Loucy (cell line): ENCODE measurements around the gene KRT86.

ENCODE experiments used
- H2AFZ ChIP-seq: fragments of 200-600 bp; sonication (generic); 2 replicates; pipeline ENCODE4 v1.6.0; 2016; ENCODE audit warnings: antibody characterized with exemption, mild to moderate bottlenecking, low read length, moderate library complexity
- H3F3A ChIP-seq: fragments of 200-600 bp; 2 replicates; pipeline ENCODE4 v1.6.0; 2016; ENCODE audit warnings: antibody characterized with exemption, low read depth, mild to moderate bottlenecking
- H3K27me3 ChIP-seq: fragments of 200-600 bp; sonication (generic); 2 replicates; pipeline ENCODE4 v1.6.1; 2014; ENCODE audit warnings: low read length, mild to moderate bottlenecking; ENCODE audit not compliant: insufficient read depth, poor library complexity, severe bottlenecking
- H3K36me3 ChIP-seq: fragments of 200-600 bp; sonication (generic); 2 replicates; pipeline ENCODE4 v1.6.1; 2016; ENCODE audit warnings: low read length; ENCODE audit not compliant: insufficient read depth
- H3K4me1 ChIP-seq: fragments of 200-600 bp; sonication (generic); 2 replicates; pipeline ENCODE4 v1.5.1; 2014; ENCODE audit warnings: low read length, mild to moderate bottlenecking; ENCODE audit not compliant: insufficient read depth, poor library complexity, severe bottlenecking
- H3K4me2 ChIP-seq: fragments of 200-600 bp; sonication (generic); 2 replicates; pipeline ENCODE4 v1.6.0; 2014; ENCODE audit warnings: antibody characterized with exemption, low read length, low read depth, mild to moderate bottlenecking; ENCODE audit not compliant: poor library complexity, severe bottlenecking
- H3K4me3 ChIP-seq: fragments of 200-600 bp; sonication (generic); 2 replicates; pipeline ENCODE4 v1.5.1; 2014; ENCODE audit warnings: low read length, mild to moderate bottlenecking, mixed read lengths; ENCODE audit not compliant: poor library complexity, severe bottlenecking
- H3K79me2 ChIP-seq: fragments of 200-600 bp; sonication (generic); 2 replicates; pipeline ENCODE4 v1.6.1; 2014; ENCODE audit warnings: low read length; ENCODE audit not compliant: insufficient read depth
- H3K9ac ChIP-seq: fragments of 200-600 bp; sonication (generic); 2 replicates; pipeline ENCODE4 v1.6.0; 2014; ENCODE audit warnings: mild to moderate bottlenecking, low read depth, low read length, moderate library complexity; ENCODE audit not compliant: poor library complexity, severe bottlenecking
- H3K9me2 ChIP-seq: fragments of 200-600 bp; sonication (generic); replicated peaks from 2 replicates; pipeline ENCODE4 v1.6.1; 2016; ENCODE audit warnings: low read depth, low read length, mixed read lengths
- H3K9me3 ChIP-seq: fragments of 200-600 bp; sonication (generic); 2 replicates; pipeline ENCODE4 v1.6.1; 2014; ENCODE audit warnings: mild to moderate bottlenecking, antibody characterized with exemption, low read length, low read depth; ENCODE audit not compliant: insufficient read depth
- H4K20me1 ChIP-seq: fragments of 200-600 bp; sonication (generic); 2 replicates; pipeline ENCODE4 v1.6.0; 2014; ENCODE audit warnings: antibody characterized with exemption, low read length, mild to moderate bottlenecking; ENCODE audit not compliant: insufficient read depth, poor library complexity, severe bottlenecking
- CTCF ChIP-seq: fragments of 200-600 bp; sonication (generic); conservative IDR thresholded peaks from 2 replicates; pipeline ENCODE4 v1.5.1; 2014; ENCODE audit warnings: mild to moderate bottlenecking, antibody characterized with exemption, low read length
- EZH2phosphoT487 ChIP-seq: fragments of 200-600 bp; IDR thresholded peaks from 2 replicates; pipeline ENCODE4 v1.6.1; 2018; ENCODE audit warnings: antibody characterized with exemption, mild to moderate bottlenecking, moderate library complexity, borderline replicate concordance

Gene KRT86

GRCh38 chr12:52323416-52324152 is 49.1 kb downstream of the KRT86 start:
- Histone ChIP-seq H4K20me1 (no peaks in the 10 kb centered on the region), H3K36me3 (no peaks in the 10 kb centered on the region), H3K4me1 (peaks cover 4% of the 10 kb centered on the region), H3K9ac (no peak overlapping the region), H3K9me3 (no peaks in the 10 kb centered on the region), H3F3A (no peaks in the 10 kb centered on the region), H3K79me2 (no peaks in the 10 kb centered on the region), H3K9me2 (no peaks in the 10 kb centered on the region), H3K27me3 (no peaks in the 10 kb centered on the region), H3K4me2 (no peak overlapping the region), H3K4me3 (no peak overlapping the region), H2AFZ (no peak overlapping the region)
- no peak for TF ChIP-seq CTCF
- no peak for TF ChIP-seq EZH2phosphoT487

GRCh38 chr12:52324153-52324444 is 49.7 kb downstream of the KRT86 start:
- Histone ChIP-seq H3F3A (no peaks in the 10 kb centered on the region), H3K4me1 (no peaks in the 10 kb centered on the region), H3K9me2 (no peaks in the 10 kb centered on the region), H3K79me2 (no peaks in the 10 kb centered on the region), H3K4me2 (no peak overlapping the region), H3K9ac (no peak overlapping the region), H4K20me1 (no peaks in the 10 kb centered on the region), H3K27me3 (no peaks in the 10 kb centered on the region), H3K9me3 (no peaks in the 10 kb centered on the region), H3K36me3 (no peaks in the 10 kb centered on the region), H2AFZ (no peak overlapping the region), H3K4me3 (no peak overlapping the region)
- TF ChIP-seq CTCF (no peak), EZH2phosphoT487 (no peak)

GRCh38 chr12:52327052-52327829 is 52.8 kb downstream of the KRT86 start:
- no peaks in the 10 kb centered on the region for H3K4me1 ChIP-seq
- no peaks in the 10 kb centered on the region for H3K36me3 ChIP-seq
- no peak overlapping the region for H3K4me3 ChIP-seq
- no peaks in the 10 kb centered on the region for H4K20me1 ChIP-seq
- H3K9me3 ChIP-seq = no peaks in the 10 kb centered on the region
- TF ChIP-seq CTCF (peak; percentile 99), EZH2phosphoT487 (no peak)
- no peak overlapping the region for H3K9ac ChIP-seq
- H3K27me3 ChIP-seq = no peaks in the 10 kb centered on the region
- H3F3A ChIP-seq = no peaks in the 10 kb centered on the region
- no peak overlapping the region for H2AFZ ChIP-seq
- H3K4me2 ChIP-seq = no peak overlapping the region
- no peaks in the 10 kb centered on the region for H3K9me2 ChIP-seq
- no peaks in the 10 kb centered on the region for H3K79me2 ChIP-seq
